ENCODE measurements around the gene KLK14. TPM values are rescaled to one million over a fixed set of nuclear protein-coding genes. Genes with fewer than 3 reads are reported as not detected.

The KLK14 gene
- total RNA-seq, 2 donors from 2014 or later: 0.35 TPM; not detected in 1

DNA sequence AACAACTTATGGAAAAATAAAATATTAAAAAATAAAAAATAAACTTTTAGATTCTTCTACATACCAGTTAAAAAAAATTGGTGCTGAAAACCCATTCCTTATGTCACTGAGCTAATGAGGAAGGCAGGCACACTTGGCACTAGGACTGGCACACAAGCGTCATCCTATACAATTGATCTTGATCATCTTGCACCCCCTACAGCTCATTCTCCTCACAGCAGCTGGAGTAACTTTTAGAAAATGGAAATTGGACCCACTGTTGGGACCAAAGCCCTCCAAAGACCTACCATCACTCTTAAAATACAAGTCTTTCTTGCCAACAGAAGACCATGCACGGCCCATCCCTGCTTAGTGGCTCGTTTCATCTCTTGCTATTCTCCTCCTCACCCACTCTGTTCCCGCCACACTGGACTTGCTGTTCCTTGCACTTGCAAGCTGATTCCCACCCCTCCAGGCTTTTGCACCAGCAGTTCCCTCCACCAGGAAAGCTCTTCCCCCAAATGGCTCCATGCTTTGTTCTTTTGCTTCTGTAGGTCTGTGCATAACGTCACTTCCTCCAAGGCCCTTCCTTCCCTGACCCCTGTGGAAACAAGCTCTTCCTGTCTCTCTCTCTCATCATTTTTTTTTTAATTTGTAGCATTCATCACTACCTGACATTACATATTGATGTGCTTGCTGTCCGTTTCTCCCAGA is 13.9 kb upstream of the KLK14 start:
- TF ChIP-seq, protein P1, sequence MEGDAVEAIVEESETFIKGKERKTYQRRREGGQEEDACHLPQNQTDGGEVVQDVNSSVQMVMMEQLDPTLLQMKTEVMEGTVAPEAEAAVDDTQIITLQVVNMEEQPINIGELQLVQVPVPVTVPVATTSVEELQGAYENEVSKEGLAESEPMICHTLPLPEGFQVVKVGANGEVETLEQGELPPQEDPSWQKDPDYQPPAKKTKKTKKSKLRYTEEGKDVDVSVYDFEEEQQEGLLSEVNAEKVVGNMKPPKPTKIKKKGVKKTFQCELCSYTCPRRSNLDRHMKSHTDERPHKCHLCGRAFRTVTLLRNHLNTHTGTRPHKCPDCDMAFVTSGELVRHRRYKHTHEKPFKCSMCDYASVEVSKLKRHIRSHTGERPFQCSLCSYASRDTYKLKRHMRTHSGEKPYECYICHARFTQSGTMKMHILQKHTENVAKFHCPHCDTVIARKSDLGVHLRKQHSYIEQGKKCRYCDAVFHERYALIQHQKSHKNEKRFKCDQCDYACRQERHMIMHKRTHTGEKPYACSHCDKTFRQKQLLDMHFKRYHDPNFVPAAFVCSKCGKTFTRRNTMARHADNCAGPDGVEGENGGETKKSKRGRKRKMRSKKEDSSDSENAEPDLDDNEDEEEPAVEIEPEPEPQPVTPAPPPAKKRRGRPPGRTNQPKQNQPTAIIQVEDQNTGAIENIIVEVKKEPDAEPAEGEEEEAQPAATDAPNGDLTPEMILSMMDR (IDR thresholded peaks at IDR 0.05): no peak
- no peak for DNase-seq (ENCODE audit: low spot score)
- H3K9me3 ChIP-seq: no peaks in the 10 kb centered on the region

DNA sequence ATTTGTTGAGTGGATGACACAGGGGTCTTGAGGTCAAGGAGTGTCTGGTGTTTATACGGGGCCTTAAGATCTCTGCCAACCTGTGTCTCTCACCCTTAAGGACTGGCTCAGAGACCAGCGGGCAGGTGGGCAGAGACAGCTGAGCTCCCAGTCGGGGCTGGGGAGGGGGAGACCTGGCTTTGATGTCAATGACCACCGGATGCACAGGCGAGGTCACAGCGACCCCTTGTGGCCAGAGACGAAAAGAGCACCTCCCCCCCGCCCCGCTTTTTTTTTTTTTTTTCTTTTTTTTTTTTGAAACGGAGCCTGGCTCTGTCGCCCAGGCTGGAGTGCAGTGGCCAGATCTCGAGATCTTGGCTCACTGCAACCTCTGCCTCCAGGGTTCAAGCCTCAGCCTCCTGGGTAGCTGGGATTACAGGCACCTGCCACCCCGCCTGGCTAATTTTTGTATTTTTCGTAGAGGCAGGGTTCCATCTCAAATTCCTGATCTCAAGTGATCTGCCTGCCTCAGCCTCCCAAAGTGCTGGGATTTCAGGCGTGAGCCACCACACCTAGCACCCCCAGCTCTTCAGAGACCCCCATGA is 12.1 kb upstream of the KLK14 start:
- Histone ChIP-seq H3K4me1 (peaks cover 0 to 13% of the 10 kb centered on the region in 2 donors), H3K27me3 (no peaks in the 10 kb centered on the region), H3K4me3 (no peak overlapping the region), H3K36me3 (no peaks in the 10 kb centered on the region), H3K27ac (no peak overlapping the region), H3K9me3 (no peaks in the 10 kb centered on the region)
- TF ChIP-seq, protein P1 (IDR thresholded peaks at IDR 0.05): peak; percentile 57 to 80
- DNase-seq (ENCODE audit: low spot score): no peak

More for the DNA sequence above, 13.9 kb upstream of the KLK14 start:
- no peaks in the 10 kb centered on the region for H3K27me3 ChIP-seq
- no peaks in the 10 kb centered on the region for H3K36me3 ChIP-seq
- H3K27ac ChIP-seq: no peak overlapping the region
- peaks cover 0 to 31% of the 10 kb centered on the region in 2 donors for H3K4me1 ChIP-seq
- no peak overlapping the region for H3K4me3 ChIP-seq

GRCh38 chr19:51093510-51094345 is 11.0 kb upstream of the KLK14 start:
- Histone ChIP-seq H3K27ac (no peak overlapping the region), H3K9me3 (no peaks in the 10 kb centered on the region), H3K4me1 (peaks cover 0 to 3% of the 10 kb centered on the region in 2 donors), H3K36me3 (no peaks in the 10 kb centered on the region), H3K4me3 (no peak overlapping the region), H3K27me3 (no peaks in the 10 kb centered on the region)
- no peak for DNase-seq (ENCODE audit: low spot score)
- TF ChIP-seq, protein P1 (IDR thresholded peaks at IDR 0.05): no peak

DNA sequence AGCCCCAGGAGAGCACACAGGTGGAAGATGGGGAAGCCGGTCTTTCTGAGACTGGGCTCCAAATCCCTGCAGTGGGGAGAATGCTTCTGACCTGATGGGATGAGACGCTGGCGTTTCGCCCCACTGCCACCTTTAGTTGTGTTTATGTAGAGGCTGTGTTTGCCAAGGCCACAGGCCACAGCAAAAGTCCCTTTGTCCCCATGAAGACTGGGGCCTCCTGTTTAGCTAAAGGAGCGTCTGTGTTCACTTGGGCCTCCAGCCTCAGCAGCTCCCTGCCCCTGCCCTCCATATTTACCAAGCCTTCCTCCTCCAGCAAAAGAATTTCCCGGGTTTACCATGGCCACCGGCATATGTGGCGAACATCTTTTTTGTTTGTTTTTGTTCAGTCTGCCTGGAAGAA is 10.4 kb upstream of the KLK14 start:
- no peak overlapping the region for H3K27ac ChIP-seq
- no peaks in the 10 kb centered on the region for H3K36me3 ChIP-seq
- no peaks in the 10 kb centered on the region for H3K9me3 ChIP-seq
- peaks cover 0 to 3% of the 10 kb centered on the region in 2 donors for H3K4me1 ChIP-seq
- no peaks in the 10 kb centered on the region for H3K27me3 ChIP-seq
- TF ChIP-seq, protein P1 (IDR thresholded peaks at IDR 0.05): no peak
- no peak for DNase-seq (ENCODE audit: low spot score)
- no peak overlapping the region for H3K4me3 ChIP-seq

- TF ChIP-seq, protein P1 (IDR thresholded peaks at IDR 0.05): no peak
- H3K27ac ChIP-seq: no peak overlapping the region
- H3K36me3 ChIP-seq: no peaks in the 10 kb centered on the region
Measured at GRCh38 chr19:51091895-51092873, 9.5 kb upstream of the KLK14 start.

More at GRCh38 chr19:51091895-51092873, 9.5 kb upstream of the KLK14 start:
- Histone ChIP-seq H3K4me3 (no peak overlapping the region), H3K4me1 (peaks cover 0 to 2% of the 10 kb centered on the region in 2 donors), H3K27me3 (no peaks in the 10 kb centered on the region), H3K9me3 (no peaks in the 10 kb centered on the region)
- DNase-seq (ENCODE audit: low spot score): no peak
